Activated CD4-positive, alpha-beta T cell treated with anti-CD3 and anti-CD28 coated beads, Interleukin-2, amount 50 U/mL, for 16 hours (primary cell): Measurements from ENCODE around the gene DBF4B.

Source experiments
- DNase-seq: peaks from one replicate; pipeline ENCODE4 v3.0.0-alpha.2; 2020

Gene DBF4B

GRCh38 chr17:44779211-44780025 lies 71.0 kb downstream of the DBF4B start:
- peak; percentile 82 for DNase-seq

GRCh38 chr17:44780161-44780560 lies 71.7 kb downstream of the DBF4B start:
- DNase-seq = no peak

GRCh38 chr17:44780845-44781480 lies 72.5 kb downstream of the DBF4B start:
- DNase-seq = no peak

- no peak for DNase-seq
These were observed 73.3 kb downstream of the DBF4B start for GRCh38 chr17:44781551-44782325.

- DNase-seq = no peak
These were observed 73.9 kb downstream of the DBF4B start for GRCh38 chr17:44782326-44782850.

- DNase-seq = no peak
These were observed 77.5 kb downstream of the DBF4B start for GRCh38 chr17:44785921-44786320.

- DNase-seq = no peak
These were observed 78.2 kb downstream of the DBF4B start for GRCh38 chr17:44786551-44787081.

- DNase-seq = no peak
These were observed 78.9 kb downstream of the DBF4B start for GRCh38 chr17:44787271-44787940.

- no peak for DNase-seq
These were observed 79.7 kb downstream of the DBF4B start for GRCh38 chr17:44788139-44788538.

GRCh38 chr17:44792276-44792675 lies 83.8 kb downstream of the DBF4B start:
- no peak for DNase-seq

- DNase-seq = no peak
These were observed 85.7 kb downstream of the DBF4B start for GRCh38 chr17:44793885-44794842.

- DNase-seq = no peak
These were observed 86.5 kb downstream of the DBF4B start for GRCh38 chr17:44794851-44795413.

GRCh38 chr17:44795421-44795820 lies 87.0 kb downstream of the DBF4B start:
- DNase-seq = no peak

- DNase-seq = no peak
These were observed 87.5 kb downstream of the DBF4B start for GRCh38 chr17:44795928-44796327.

GRCh38 chr17:44796731-44797130 lies 88.3 kb downstream of the DBF4B start:
- no peak for DNase-seq

- no peak for DNase-seq
These were observed 89.3 kb downstream of the DBF4B start for GRCh38 chr17:44797802-44798201.

- DNase-seq = no peak
These were observed 89.9 kb downstream of the DBF4B start for GRCh38 chr17:44798356-44798755.
